Adrenal gland (tissue), 12 donors: ENCODE data around the gene NSRP1. TPM values are rescaled to one million over a fixed set of nuclear protein-coding genes. Genes with fewer than 3 reads are reported as not detected.

ENCODE experiments used
- DNase-seq, 7 donors: peaks; one replicate each; pipeline ENCODE4 v3.0.0-alpha.2; 2019 to 2020
- H3K27ac ChIP-seq, 5 donors: fragments of 200-600 bp; sonication (generic) in 4 of 5; 1 replicate in 3 of 5; 2 replicates in 2 of 5; pipeline versions ENCODE4 v1.5.1 to v1.8.0; 2016 to 2020; ENCODE audit warnings: mild to moderate bottlenecking in 1 of 5
- H3K27me3 ChIP-seq: fragments of 200-600 bp; 2 replicates; pipeline ENCODE4 v1.8.0; 2021
- H3K36me3 ChIP-seq, 2 donors: fragments of 200-600 bp; replicated peaks in 1 of 2; 1 replicate in 1 of 2; 2 replicates in 1 of 2; pipeline versions ENCODE4 v1.5.1 to v1.8.0; 2018 to 2022
- H3K4me1 ChIP-seq, 2 donors: fragments of 200-600 bp; replicated peaks in 1 of 2; 1 replicate in 1 of 2; 2 replicates in 1 of 2; pipeline versions ENCODE4 v1.5.1 to v1.8.0; 2018 to 2021
- H3K4me3 ChIP-seq, 4 donors: fragments of 200-600 bp; sonication (generic) in 3 of 4; one replicate each; pipeline ENCODE4 v1.5.1; 2016 to 2018
- H3K9me3 ChIP-seq, 3 donors: fragments of 200-600 bp; sonication (generic) in 1 of 3; replicated peaks in 1 of 3; 1 replicate in 2 of 3; 2 replicates in 1 of 3; pipeline versions ENCODE4 v1.5.1 to v1.8.0; 2016 to 2021
- CTCF ChIP-seq, 6 experiments: fragments of 450-650 bp in 4 of 6; fragments of 200-600 bp in 2 of 6; sonication (generic) in 1 of 6; IDR thresholded peaks; 1 replicate in 5 of 6; 2 replicates in 1 of 6; pipeline versions ENCODE4 v1.5.1 to v1.8.0; 2016 to 2021; ENCODE audit warnings: antibody characterized with exemption in 6 of 6, mild to moderate bottlenecking in 2 of 6, moderate library complexity in 1 of 6
- POLR2A ChIP-seq, 2 donors: fragments of 450-650 bp; IDR thresholded peaks; one replicate each; pipeline ENCODE4 v1.6.1; 2017; ENCODE audit warnings: antibody characterized with exemption in 2 of 2, mild to moderate bottlenecking in 2 of 2, moderate library complexity in 1 of 2
- WGBS, 4 donors: extraction: QIAGEN DNeasy Blood & Tissue Kit in 2 of 4; methylation state at CpG; one replicate each; pipeline versions ENCODE4 v1.1.5 to v1.1.7; 2013 to 2017; 5-methylcytosine and 5-hydroxymethylcytosine counted together
- intact Hi-C, 2 donors: fragments of 100-400 bp; cut with DNase I; formaldehyde crosslinking; loops; one replicate each; pipeline versions ENCODE4 v1.14.1 to v1.15.0; 2022 to 2023
- polyA plus RNA-seq, 3 donors: library from polyadenylated mRNA; stranded (reverse); fragments of 200-250 nt in 2 of 3; fragments of 350-450 nt in 1 of 3; fragmentation: Illumina TruSeq in 1 of 3; extraction: RNeasy Lipid Tissue Mini Kit (QIAGEN cat#74804) in 1 of 3; gene quantifications; one replicate each; pipeline ENCODE4 v1.2.3, GENCODE V29; 2013 to 2014
- total RNA-seq, 9 donors: library from RNA; depleted of rRNA in 4 of 9; stranded (reverse); fragments of >200 nt in 4 of 9; fragments of 120-200 nt in 1 of 9; fragmentation: NEBNext Ultra II Directional in 1 of 9; extraction: Animal tissue kit (Norgen Biotek cat#: 25700) in 1 of 9; gene quantifications; one replicate each; pipeline versions ENCODE4 v1.1.0 to v1.2.4, GENCODE V29; 2013 to 2023
- donor health status: healthy with polysubstance abuse.
- donor health status: Bipolar disorder and iron deficiency.
- donor health status: DM: yes; HTN: yes; CAD: no.
- donor health status: DM: no; HTN: no; CAD: no.
- donor health status: DM: no; HTN: no; CAD: no.
- donor health status: DM: yes; HTN: yes; CAD: no.

Gene NSRP1
- total and polyA plus RNA-seq, 12 donors = 8.9 to 63.6 (median 22.1) TPM

GRCh38 chr17:30151471-30151870, 34.9 kb downstream of the NSRP1 start:
- no peaks in the 10 kb centered on the region for H3K27me3 ChIP-seq

GRCh38 chr17:30153463-30153862, 36.8 kb downstream of the NSRP1 start:
- intact Hi-C loops = no loop called here
- Histone ChIP-seq H3K9me3 (no peaks in the 10 kb centered on the region), H3K4me3 (no peak overlapping the region), H3K27ac (no peak overlapping the region), H3K27me3 (no peaks in the 10 kb centered on the region), H3K4me1 (no peaks in the 10 kb centered on the region), H3K36me3 (no peaks in the 10 kb centered on the region)
- TF ChIP-seq POLR2A (IDR thresholded peaks at IDR 0.05) = no peak
- TF ChIP-seq CTCF (IDR thresholded peaks at IDR 0.05) = no peak
- DNase-seq = no peak

More at GRCh38 chr17:30151471-30151870, 34.9 kb downstream of the NSRP1 start:
- Histone ChIP-seq H3K4me3 (no peak overlapping the region), H3K27ac (no peak overlapping the region), H3K4me1 (no peaks in the 10 kb centered on the region), H3K36me3 (no peaks in the 10 kb centered on the region), H3K9me3 (no peaks in the 10 kb centered on the region)
- WGBS, 4 donors = 94 to 98% (median 96%) methylated on average over 4 of the region's 4 CpGs
- intact Hi-C loops = no loop called here
- TF ChIP-seq POLR2A (IDR thresholded peaks at IDR 0.05) (no peak), CTCF (IDR thresholded peaks at IDR 0.05) (no peak)
- DNase-seq = no peak

GRCh38 chr17:30155389-30155788, 38.8 kb downstream of the NSRP1 start:
- Histone ChIP-seq H3K27ac (no peak overlapping the region), H3K4me1 (no peaks in the 10 kb centered on the region), H3K9me3 (no peaks in the 10 kb centered on the region), H3K36me3 (no peaks in the 10 kb centered on the region), H3K27me3 (no peaks in the 10 kb centered on the region), H3K4me3 (no peak overlapping the region)
- TF ChIP-seq POLR2A (IDR thresholded peaks at IDR 0.05) (no peak), CTCF (IDR thresholded peaks at IDR 0.05) (no peak)
- WGBS, 4 donors = 94 to 100% (median 97%) methylated on average over 2 of the region's 2 CpGs
- no peak for DNase-seq
- intact Hi-C loops = no loop called here

GRCh38 chr17:30158896-30159625, 42.4 kb downstream of the NSRP1 start:
- TF ChIP-seq CTCF (IDR thresholded peaks at IDR 0.05) = no peak
- intact Hi-C loops = no loop called here
- Histone ChIP-seq H3K27ac (no peak overlapping the region), H3K27me3 (no peaks in the 10 kb centered on the region), H3K36me3 (no peaks in the 10 kb centered on the region), H3K9me3 (no peaks in the 10 kb centered on the region), H3K4me3 (no peak overlapping the region), H3K4me1 (peaks cover 0 to 6% of the 10 kb centered on the region in 2 donors)
- 91 to 98% (median 93%) methylated on average over 3 of the region's 3 CpGs for WGBS, 4 donors
- no peak for DNase-seq
